GM23338 (cell line): ENCODE results near the gene CCDC9B. TPM values are rescaled to one million over a fixed set of nuclear protein-coding genes. Genes with fewer than 3 reads are reported as not detected.

Experiments
- ATAC-seq: fragments of 200-7000 bp; cut with Tn5 transposase; 3 replicates; pipeline ENCODE4 v1.9.1; 2020
- DNase-seq: peaks from one replicate; pipeline ENCODE4 v3.0.0-alpha.2; 2015; ENCODE audit warnings: low spot score
- H2AFZ ChIP-seq: fragments of 200-600 bp; sonication (generic); 2 replicates; pipeline ENCODE4 v1.8.0; 2016; ENCODE audit warnings: antibody characterized with exemption, mild to moderate bottlenecking, moderate library complexity
- H3F3A ChIP-seq: fragments of 200-600 bp; sonication (generic); replicated peaks from 2 replicates; pipeline ENCODE4 v1.8.0; 2017; ENCODE audit warnings: antibody characterized with exemption, mixed run types, low read depth
- H3K27ac ChIP-seq: fragments of 200-600 bp; sonication (generic); 2 replicates; pipeline ENCODE4 v1.6.1; 2016; ENCODE audit warnings: low read depth
- H3K27me3 ChIP-seq: fragments of 200-600 bp; sonication (generic); 2 replicates; pipeline ENCODE4 v1.8.0; 2016; ENCODE audit warnings: mild to moderate bottlenecking, mixed run types, moderate library complexity; ENCODE audit not compliant: insufficient read depth
- H3K36me3 ChIP-seq: fragments of 200-600 bp; sonication (generic); 2 replicates; pipeline ENCODE4 v1.8.0; 2016; ENCODE audit warnings: mild to moderate bottlenecking; ENCODE audit not compliant: insufficient read depth
- H3K4me1 ChIP-seq: fragments of 200-600 bp; sonication (generic); 2 replicates; pipeline ENCODE4 v1.8.0; 2016; ENCODE audit warnings: mild to moderate bottlenecking, moderate library complexity; ENCODE audit not compliant: insufficient read depth
- H3K4me2 ChIP-seq: fragments of 200-600 bp; sonication (generic); 2 replicates; pipeline ENCODE4 v1.7.1; 2017; ENCODE audit warnings: mixed run types
- H3K4me3 ChIP-seq: fragments of 200-600 bp; sonication (generic); 2 replicates; pipeline ENCODE4 v1.6.1; 2016; ENCODE audit warnings: mixed run types
- H3K79me2 ChIP-seq: fragments of 200-600 bp; sonication (generic); replicated peaks from 2 replicates; pipeline ENCODE4 v1.8.0; 2017; ENCODE audit warnings: mild to moderate bottlenecking; ENCODE audit not compliant: insufficient read depth
- H3K9me2 ChIP-seq: fragments of 200-600 bp; sonication (generic); 2 replicates; pipeline ENCODE4 v1.8.0; 2017; ENCODE audit not compliant: insufficient read depth
- H4K20me1 ChIP-seq: fragments of 200-600 bp; sonication (generic); replicated peaks from 2 replicates; pipeline ENCODE4 v1.8.0; 2017; ENCODE audit warnings: mild to moderate bottlenecking; ENCODE audit not compliant: insufficient read depth
- H3K27ac Mint-ChIP-seq: 2 replicates; pipeline ENCODE4 v1.8.0; 2020; ENCODE audit warnings: inconsistent platforms, mild to moderate bottlenecking, moderate library complexity, mixed read lengths
- H3K27me3 Mint-ChIP-seq: 3 replicates; pipeline ENCODE4 v1.8.0; 2022; ENCODE audit warnings: low read depth, mild to moderate bottlenecking, moderate library complexity, mixed read lengths, inconsistent platforms; ENCODE audit not compliant: insufficient read depth, poor library complexity
- H3K36me3 Mint-ChIP-seq: 3 replicates; pipeline ENCODE4 v1.8.0; 2021; ENCODE audit warnings: low read depth, mild to moderate bottlenecking, inconsistent platforms, moderate library complexity, mixed read lengths
- H3K4me1 Mint-ChIP-seq: 3 replicates; pipeline ENCODE4 v1.8.0; 2020; ENCODE audit warnings: mild to moderate bottlenecking, inconsistent platforms, mixed read lengths
- H3K4me3 Mint-ChIP-seq: 3 replicates; pipeline ENCODE4 v1.8.0; 2021; ENCODE audit warnings: moderate library complexity, mild to moderate bottlenecking, inconsistent platforms, mixed read lengths
- H3K9me3 Mint-ChIP-seq: 3 replicates; pipeline ENCODE4 v1.8.0; 2020; ENCODE audit warnings: moderate library complexity, mild to moderate bottlenecking, inconsistent platforms, mixed read lengths
- CTCF ChIP-seq, 2 experiments: fragments of 200-600 bp in 1 of 2; sonication (generic) in 1 of 2; conservative IDR thresholded peaks; 2 replicates each; pipeline versions ENCODE4 v1.5.1 to v1.6.1; 2016 to 2017; ENCODE audit warnings: antibody characterized with exemption in 2 of 2, low read depth in 2 of 2, mild to moderate bottlenecking in 2 of 2, moderate library complexity in 1 of 2
- EZH2 ChIP-seq: fragments of 200-600 bp; sonication (generic); IDR thresholded peaks from one replicate; pipeline ENCODE4 v1.8.0; 2017; ENCODE audit warnings: antibody characterized with exemption, mild to moderate bottlenecking, low read depth; ENCODE audit not compliant: unreplicated experiment
- EZH2phosphoT487 ChIP-seq: fragments of 200-600 bp; sonication (generic); IDR thresholded peaks from one replicate; pipeline ENCODE4 v1.8.1; 2018; ENCODE audit warnings: antibody characterized with exemption; ENCODE audit not compliant: unreplicated experiment
- JUNB ChIP-seq: IDR thresholded peaks from one replicate; pipeline ENCODE4 v1.6.1; 2016; ENCODE audit warnings: antibody characterized with exemption; ENCODE audit not compliant: unreplicated experiment
- NANOG ChIP-seq: IDR thresholded peaks from 2 replicates; pipeline ENCODE4 v1.6.1; 2016; ENCODE audit warnings: antibody characterized with exemption, borderline replicate concordance
- POLR2AphosphoS5 ChIP-seq: IDR thresholded peaks from 2 replicates; pipeline ENCODE4 v1.6.1; 2016; ENCODE audit warnings: antibody characterized with exemption, low read depth
- REST ChIP-seq: IDR thresholded peaks from one replicate; pipeline ENCODE4 v1.6.1; 2018; ENCODE audit warnings: antibody characterized with exemption; ENCODE audit not compliant: unreplicated experiment
- STAT1 ChIP-seq: IDR thresholded peaks from one replicate; pipeline ENCODE4 v1.6.1; 2016; ENCODE audit warnings: antibody characterized with exemption; ENCODE audit not compliant: unreplicated experiment
- ZNF114 ChIP-seq: fragments of 250-450 bp; sonication (Bioruptor Pico); IDR thresholded peaks from 2 replicates; pipeline ENCODE4 v1.5.0; 2020; ENCODE audit warnings: mild to moderate bottlenecking, moderate library complexity
- polyA plus RNA-seq: library from polyadenylated mRNA; unstranded; fragments of >200 nt; fragmentation: Nextera tagmentation; extraction: Ambion mirVana; gene quantifications from 2 replicates; pipeline ENCODE4 v1.2.1, GENCODE V29; 2016
- total RNA-seq: library from RNA; depleted of rRNA; stranded (reverse); fragments of >200 nt; shearing (Covaris generic); gene quantifications from 2 replicates; pipeline ENCODE4 v1.2.3, GENCODE V29; 2014

Gene CCDC9B
- total and polyA plus RNA-seq, 2 experiments from 2014 or later, result 0.18 to 0.97 TPM

- Histone ChIP-seq H3K79me2 (no peaks in the 10 kb centered on the region), H3K27me3 (no peaks in the 10 kb centered on the region), H3K4me3 (no peak overlapping the region), H3K9me2 (no peaks in the 10 kb centered on the region), H3K4me1 (peaks cover 4% of the 10 kb centered on the region; the same call in 1 of the 2 replicates), H3K27ac (no peak overlapping the region), H4K20me1 (no peaks in the 10 kb centered on the region), H3F3A (no peaks in the 10 kb centered on the region), H2AFZ (peak overlapping the region; percentile 88), H3K36me3 (no peaks in the 10 kb centered on the region), H3K4me2 (peak overlapping the region; percentile 38; the same call in 1 of the 2 replicates)
- ATAC-seq, result peak; percentile 12
- no peaks in the 10 kb centered on the region for H3K9me3 Mint-ChIP-seq
- peaks cover 47% of the 10 kb centered on the region for H3K4me1 Mint-ChIP-seq
- no peak overlapping the region for H3K4me3 Mint-ChIP-seq
- no peak for DNase-seq
- H3K27ac Mint-ChIP-seq, result no peak overlapping the region
- H3K36me3 Mint-ChIP-seq, result no peaks in the 10 kb centered on the region; the same call in 2 of the 3 replicates
- peaks cover 20% of the 10 kb centered on the region for H3K27me3 Mint-ChIP-seq
- TF ChIP-seq EZH2, result no peak
- no peak for TF ChIP-seq POLR2AphosphoS5
- TF ChIP-seq ZNF114, result no peak
- TF ChIP-seq REST, result no peak
- TF ChIP-seq STAT1, result no peak
- TF ChIP-seq JUNB, result no peak
- no peak for TF ChIP-seq NANOG
- no peak for TF ChIP-seq EZH2phosphoT487
These were observed 550 bp downstream of the CCDC9B start for GRCh38 chr15:40340038-40340739.

GRCh38 chr15:40339621-40339945 is 1.2 kb downstream of the CCDC9B start:
- peak; percentile 9 to 68; a peak in 2 of 4 replicates for TF ChIP-seq CTCF (conservative IDR thresholded peaks at IDR 0.05; ENCODE audit: low read depth in 2 of 2)
- no peak for TF ChIP-seq REST
- H3K36me3 Mint-ChIP-seq, result no peaks in the 10 kb centered on the region; the same call in 2 of the 3 replicates

More at GRCh38 chr15:40339621-40339945, 1.2 kb downstream of the CCDC9B start:
- H3K4me2 ChIP-seq, result no peak overlapping the region; the same call in 1 of the 2 replicates
- H3K9me2 ChIP-seq, result no peaks in the 10 kb centered on the region
- H3K4me1 ChIP-seq, result peaks cover 4% of the 10 kb centered on the region; the same call in 1 of the 2 replicates
- H2AFZ ChIP-seq, result peak overlapping the region; percentile 88
- H4K20me1 ChIP-seq, result no peaks in the 10 kb centered on the region
- H3K36me3 ChIP-seq, result no peaks in the 10 kb centered on the region
- ATAC-seq (no peak), DNase-seq (peak; percentile 32)
- H3K9me3 Mint-ChIP-seq, result no peaks in the 10 kb centered on the region
- no peak overlapping the region for H3K27ac ChIP-seq
- no peaks in the 10 kb centered on the region for H3F3A ChIP-seq
- no peak overlapping the region for H3K27ac Mint-ChIP-seq
- no peak overlapping the region for H3K4me3 Mint-ChIP-seq
- no peak overlapping the region for H3K4me3 ChIP-seq
- peaks cover 20% of the 10 kb centered on the region for H3K27me3 Mint-ChIP-seq
- H3K4me1 Mint-ChIP-seq, result peaks cover 48% of the 10 kb centered on the region
- no peaks in the 10 kb centered on the region for H3K79me2 ChIP-seq
- no peaks in the 10 kb centered on the region for H3K27me3 ChIP-seq
